Keratinocyte (primary cell): Measurements from ENCODE around the gene PRSS53. TPM values are rescaled to one million over a fixed set of nuclear protein-coding genes. Genes with fewer than 3 reads are reported as not detected.

Source experiments
- DNase-seq: peaks from one replicate; pipeline ENCODE4 v3.0.0-alpha.2; 2011; ENCODE audit warnings: low read depth, missing footprints, low spot score
- FAIRE-seq: peaks from 2 replicates; lab custom pipeline; 2011; peaks lifted over from hg19 to GRCh38; lab: Jason Lieb, UNC
- H2AFZ ChIP-seq: 2 replicates; pipeline ENCODE4 v1.6.0; 2012; ENCODE audit warnings: low read length, control low read depth, inconsistent platforms; ENCODE audit not compliant: control insufficient read depth
- H3K27ac ChIP-seq: 2 replicates; pipeline ENCODE4 v1.5.1; 2011; ENCODE audit warnings: low read length; ENCODE audit not compliant: control insufficient read depth, insufficient read depth
- H3K27me3 ChIP-seq: 3 replicates; pipeline ENCODE4 v1.6.0; 2011; ENCODE audit warnings: low read length; ENCODE audit not compliant: control insufficient read depth, insufficient read depth; ENCODE audit errors: extremely low read depth
- H3K36me3 ChIP-seq, 2 experiments: 2 replicates in 1 of 2; 3 replicates in 1 of 2; pipeline ENCODE4 v1.5.1; 2011; ENCODE audit warnings: low read length in 2 of 2, mild to moderate bottlenecking in 1 of 2; ENCODE audit not compliant: control insufficient read depth in 2 of 2, insufficient read depth in 2 of 2; ENCODE audit errors: extremely low read depth in 1 of 2
- H3K4me1 ChIP-seq: 3 replicates; pipeline ENCODE4 v1.5.1; 2011; ENCODE audit warnings: low read length; ENCODE audit not compliant: control insufficient read depth, insufficient read depth; ENCODE audit errors: extremely low read depth
- H3K4me2 ChIP-seq: 3 replicates; pipeline ENCODE4 v1.6.0; 2011; ENCODE audit warnings: low read depth, low read length; ENCODE audit not compliant: control insufficient read depth, insufficient read depth; ENCODE audit errors: extremely low read depth
- H3K4me3 ChIP-seq, 3 experiments: fragments of 200-600 bp in 1 of 3; sonication (generic) in 1 of 3; 2 replicates in 2 of 3; 3 replicates in 1 of 3; pipeline ENCODE4 v1.5.1; 2011 to 2016; ENCODE audit warnings: low read length in 3 of 3, mild to moderate bottlenecking in 3 of 3, control low read depth in 2 of 3, inconsistent platforms in 1 of 3, low read depth in 1 of 3, mixed read lengths in 1 of 3, mixed run types in 1 of 3, moderate library complexity in 1 of 3; ENCODE audit not compliant: control insufficient read depth in 2 of 3, insufficient read depth in 2 of 3; ENCODE audit errors: extremely low read depth in 1 of 3
- H3K79me2 ChIP-seq: 2 replicates; pipeline ENCODE4 v1.6.0; 2012; ENCODE audit warnings: low read length; ENCODE audit not compliant: control insufficient read depth, insufficient read depth
- H3K9ac ChIP-seq: 3 replicates; pipeline ENCODE4 v1.6.0; 2011; ENCODE audit warnings: low read length; ENCODE audit not compliant: control insufficient read depth, insufficient read depth; ENCODE audit errors: extremely low read depth
- H3K9me1 ChIP-seq: 3 replicates; pipeline ENCODE4 v1.6.0; 2011; ENCODE audit warnings: low read length; ENCODE audit not compliant: control insufficient read depth, insufficient read depth; ENCODE audit errors: extremely low read depth
- H3K9me3 ChIP-seq: 2 replicates; pipeline ENCODE4 v1.5.1; 2012; ENCODE audit warnings: low read depth, low read length; ENCODE audit not compliant: control insufficient read depth
- H4K20me1 ChIP-seq: 3 replicates; pipeline ENCODE4 v1.6.0; 2011; ENCODE audit warnings: low read length; ENCODE audit not compliant: control insufficient read depth, insufficient read depth; ENCODE audit errors: extremely low read depth
- EZH2 ChIP-seq: IDR thresholded peaks from one replicate; pipeline ENCODE4 v1.6.1; 2012; ENCODE audit warnings: inconsistent platforms, mild to moderate bottlenecking, low read length, moderate library complexity
- dilution Hi-C: fragments of 300-500 bp; cut with MboI; formaldehyde crosslinking; loops from one replicate; pipeline ENCODE4 v1.7.0; 2020; ENCODE audit warnings: low sequenced_read_pairs; ENCODE audit not compliant: extremely low pct_ligation_motif_present
- polyA plus RNA-seq, 5 experiments: library from polyadenylated mRNA; depleted of rRNA in 3 of 5; stranded (reverse) in 3 of 5; stranded (forward) in 1 of 5; unstranded in 1 of 5; fragments of >200 nt; gene quantifications; 1 replicate in 1 of 5; 2 replicates in 3 of 5; 3 replicates in 1 of 5; pipeline versions ENCODE4 v1.2.1 to v1.2.3, GENCODE V29; 2011 to 2012; ENCODE audit warnings: missing spikeins in 2 of 5, low read depth in 1 of 5, low replicate concordance in 1 of 5
- TF ChIP-seq, protein P1 (sequence below), 3 experiments: IDR thresholded peaks in 1 of 3; conservative IDR thresholded peaks in 1 of 3; optimal IDR thresholded peaks in 1 of 3; 2 replicates in 2 of 3; 3 replicates in 1 of 3; pipeline versions ENCODE3 to v1.5.1; 2011; ENCODE audit warnings: low read length in 3 of 3, mild to moderate bottlenecking in 3 of 3, moderate library complexity in 2 of 3, control low read depth in 1 of 3, inconsistent platforms in 1 of 3; ENCODE audit not compliant: insufficient read depth in 2 of 3; ENCODE audit errors: extremely low read depth in 1 of 3

Gene PRSS53
- polyA plus RNA-seq, 1 donor (not counting 4 experiments of a cell fraction or from before 2014, with no cell fraction given) = 0.50 TPM

DNA sequence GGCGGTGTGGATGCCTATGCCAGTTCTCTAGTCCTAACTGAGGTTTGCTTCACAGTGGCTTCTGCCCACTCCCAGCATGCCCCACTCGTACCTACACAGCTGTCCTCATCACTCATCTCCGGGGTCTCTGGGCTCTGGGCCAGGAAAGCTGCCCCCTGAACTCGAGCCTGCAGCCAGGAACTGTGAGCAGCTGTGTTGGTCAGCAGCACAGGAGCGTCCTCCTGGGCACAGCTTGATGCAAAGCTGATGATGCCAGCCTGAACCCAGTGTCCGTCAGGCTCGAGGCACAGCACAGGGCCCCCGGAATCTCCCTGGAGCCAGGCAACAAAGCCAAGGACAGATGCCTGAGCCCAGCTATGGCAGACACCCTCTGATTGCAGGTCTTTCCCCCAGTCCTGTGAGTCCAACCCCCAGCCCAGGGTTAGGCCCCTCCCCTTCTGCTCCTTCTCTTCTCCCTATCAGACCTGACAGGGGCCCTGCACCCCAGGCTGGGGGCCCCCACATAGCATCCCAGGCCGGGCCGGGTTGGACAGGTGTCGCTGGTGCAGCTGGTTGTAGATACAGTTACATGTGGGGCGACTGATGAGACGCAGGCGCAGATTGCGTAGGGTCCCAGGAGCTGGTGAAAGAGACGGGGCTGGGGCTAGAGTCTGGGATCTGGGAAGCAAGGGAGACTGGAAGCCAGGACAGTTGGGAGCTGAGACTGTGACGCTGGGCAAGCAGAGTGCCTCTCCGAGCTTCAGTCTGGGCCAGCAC, 2.7 kb downstream of the PRSS53 start:
- H3K4me1 ChIP-seq = peaks cover 12% of the 10 kb centered on the region
- TF ChIP-seq, protein P1, sequence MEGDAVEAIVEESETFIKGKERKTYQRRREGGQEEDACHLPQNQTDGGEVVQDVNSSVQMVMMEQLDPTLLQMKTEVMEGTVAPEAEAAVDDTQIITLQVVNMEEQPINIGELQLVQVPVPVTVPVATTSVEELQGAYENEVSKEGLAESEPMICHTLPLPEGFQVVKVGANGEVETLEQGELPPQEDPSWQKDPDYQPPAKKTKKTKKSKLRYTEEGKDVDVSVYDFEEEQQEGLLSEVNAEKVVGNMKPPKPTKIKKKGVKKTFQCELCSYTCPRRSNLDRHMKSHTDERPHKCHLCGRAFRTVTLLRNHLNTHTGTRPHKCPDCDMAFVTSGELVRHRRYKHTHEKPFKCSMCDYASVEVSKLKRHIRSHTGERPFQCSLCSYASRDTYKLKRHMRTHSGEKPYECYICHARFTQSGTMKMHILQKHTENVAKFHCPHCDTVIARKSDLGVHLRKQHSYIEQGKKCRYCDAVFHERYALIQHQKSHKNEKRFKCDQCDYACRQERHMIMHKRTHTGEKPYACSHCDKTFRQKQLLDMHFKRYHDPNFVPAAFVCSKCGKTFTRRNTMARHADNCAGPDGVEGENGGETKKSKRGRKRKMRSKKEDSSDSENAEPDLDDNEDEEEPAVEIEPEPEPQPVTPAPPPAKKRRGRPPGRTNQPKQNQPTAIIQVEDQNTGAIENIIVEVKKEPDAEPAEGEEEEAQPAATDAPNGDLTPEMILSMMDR (optimal IDR thresholded peaks at IDR 0.05 in 1 of 3, IDR thresholded peaks at IDR 0.05 in 1 of 3, conservative IDR thresholded peaks at IDR 0.05 in 1 of 3; ENCODE audit: extremely low read depth in 1 of 3, insufficient read depth in 2 of 3, low read length in 3 of 3) = no peak
- TF ChIP-seq EZH2 = no peak
- H3K4me3 ChIP-seq = no peak overlapping the region
- no peak overlapping the region for H3K9ac ChIP-seq
- H3K79me2 ChIP-seq = peaks cover 11% of the 10 kb centered on the region
- no peaks in the 10 kb centered on the region for H3K9me1 ChIP-seq
- dilution Hi-C loops = no loop called here
- no peaks in the 10 kb centered on the region for H3K27me3 ChIP-seq
- H4K20me1 ChIP-seq = no peaks in the 10 kb centered on the region
- H3K27ac ChIP-seq = peak overlapping the region; percentile 18
- H3K4me2 ChIP-seq = no peak overlapping the region
- FAIRE-seq = no peak
- peaks cover 12 to 13% of the 10 kb centered on the region in 2 experiments for H3K36me3 ChIP-seq
- H2AFZ ChIP-seq = no peak overlapping the region
- DNase-seq = no peak
- H3K9me3 ChIP-seq = no peaks in the 10 kb centered on the region

DNA sequence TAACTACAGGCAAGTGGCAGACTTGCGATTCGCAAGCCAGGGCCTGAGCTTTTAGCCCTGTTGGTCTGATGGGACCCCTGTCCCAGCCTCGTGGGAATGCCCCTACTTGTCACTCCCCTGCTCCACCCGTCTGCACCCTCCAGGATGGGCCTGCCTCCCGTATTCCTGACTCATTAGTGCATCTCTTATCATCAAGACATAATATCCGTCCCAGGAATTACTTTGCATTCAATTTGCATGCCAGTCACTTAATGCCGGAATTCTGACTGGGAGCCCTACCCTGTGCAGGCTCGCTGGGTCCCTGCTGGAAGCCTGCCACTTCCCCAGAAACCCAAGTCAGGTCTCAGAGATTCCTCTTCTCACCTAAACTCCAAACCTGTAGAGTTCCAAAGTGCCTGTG, 3.3 kb downstream of the PRSS53 start:
- no peaks in the 10 kb centered on the region for H3K9me1 ChIP-seq
- dilution Hi-C loops = no loop called here
- no peak for DNase-seq
- peaks cover 9% of the 10 kb centered on the region for H3K4me1 ChIP-seq
- H2AFZ ChIP-seq = no peak overlapping the region
- peaks cover 14% of the 10 kb centered on the region for H3K79me2 ChIP-seq
- no peaks in the 10 kb centered on the region for H3K27me3 ChIP-seq
- peaks cover 11 to 13% of the 10 kb centered on the region in 2 experiments for H3K36me3 ChIP-seq
- no peak for FAIRE-seq
- H3K4me2 ChIP-seq = no peak overlapping the region
- peak overlapping the region; percentile 39 for H3K27ac ChIP-seq
- H3K9me3 ChIP-seq = no peaks in the 10 kb centered on the region
- H4K20me1 ChIP-seq = no peaks in the 10 kb centered on the region
- no peak overlapping the region for H3K9ac ChIP-seq
- TF ChIP-seq, protein P1 (optimal IDR thresholded peaks at IDR 0.05 in 1 of 3, IDR thresholded peaks at IDR 0.05 in 1 of 3, conservative IDR thresholded peaks at IDR 0.05 in 1 of 3; ENCODE audit: extremely low read depth in 1 of 3, insufficient read depth in 2 of 3, low read length in 3 of 3) = no peak
- no peak for TF ChIP-seq EZH2
- H3K4me3 ChIP-seq = no peak overlapping the region
